ENCODE results near the gene ZBED1.

GRCh38 chrX:2540426-2540947 is 39.7 kb upstream of the ZBED1 start:
- TF ChIP-seq CTCF (IDR thresholded peaks at IDR 0.05) (no peak), POLR2A (IDR thresholded peaks at IDR 0.05) (no peak)
